Thyroid gland (tissue), 4 donors: ENCODE data around the gene GTF2A2. TPM values are rescaled to one million over a fixed set of nuclear protein-coding genes. Genes with fewer than 3 reads are reported as not detected.

Source experiments
- DNase-seq, 2 donors: peaks; one replicate each; pipeline ENCODE4 v3.0.0-alpha.2; 2019
- H3K27ac ChIP-seq, 3 donors: fragments of 200-600 bp; sonication (generic); 1 replicate in 2 of 3; 2 replicates in 1 of 3; pipeline ENCODE4 v1.5.1; 2016 to 2019; ENCODE audit warnings: mild to moderate bottlenecking in 1 of 3, moderate library complexity in 1 of 3
- H3K27me3 ChIP-seq: fragments of 200-600 bp; sonication (generic); one replicate; pipeline ENCODE4 v1.5.1; 2019
- H3K36me3 ChIP-seq, 2 donors: fragments of 200-600 bp; sonication (generic); one replicate each; pipeline ENCODE4 v1.5.1; 2016 to 2019
- H3K4me1 ChIP-seq, 2 donors: fragments of 200-600 bp; sonication (generic); one replicate each; pipeline ENCODE4 v1.5.1; 2017 to 2019
- H3K4me3 ChIP-seq, 3 donors: fragments of 200-600 bp; sonication (generic); replicated peaks in 1 of 3; 1 replicate in 2 of 3; 2 replicates in 1 of 3; pipeline ENCODE4 v1.5.1; 2016; ENCODE audit warnings: mild to moderate bottlenecking in 1 of 3
- H3K9me3 ChIP-seq: fragments of 200-600 bp; sonication (generic); one replicate; pipeline ENCODE4 v1.5.1; 2017
- POLR2A ChIP-seq, 2 donors: fragments of 450-650 bp; IDR thresholded peaks; one replicate each; pipeline ENCODE4 v1.6.1; 2017; ENCODE audit warnings: antibody characterized with exemption in 2 of 2, mild to moderate bottlenecking in 2 of 2, moderate library complexity in 1 of 2
- WGBS, 2 donors: methylation state at CpG; one replicate each; pipeline ENCODE4 v1.1.5; 2017; 5-methylcytosine and 5-hydroxymethylcytosine counted together
- intact Hi-C: fragments of 100-400 bp; cut with DNase I; formaldehyde crosslinking; loops from one replicate; pipeline ENCODE4 v1.15.1; 2023
- total RNA-seq, 4 donors: library from RNA; depleted of rRNA; stranded (reverse); fragments of >200 nt; gene quantifications; one replicate each; pipeline ENCODE4 v1.2.3, GENCODE V29; 2016
- TF ChIP-seq, protein P1 (sequence below), 6 experiments: fragments of 200-600 bp in 3 of 6; fragments of 450-650 bp in 3 of 6; sonication (generic) in 3 of 6; IDR thresholded peaks; one replicate each; pipeline ENCODE4 v1.5.1; 2016 to 2019; ENCODE audit warnings: antibody characterized with exemption in 6 of 6, mild to moderate bottlenecking in 2 of 6, inconsistent platforms in 1 of 6, moderate library complexity in 1 of 6

Gene GTF2A2, protein sequence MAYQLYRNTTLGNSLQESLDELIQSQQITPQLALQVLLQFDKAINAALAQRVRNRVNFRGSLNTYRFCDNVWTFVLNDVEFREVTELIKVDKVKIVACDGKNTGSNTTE
- 10 to 100 TPM; 22.3 to 73.6 (median 37.9) TPM for total RNA-seq

- Histone ChIP-seq H3K9me3 (no peaks in the 10 kb centered on the region), H3K4me1 (peaks cover 16% of the 10 kb centered on the region in 2 donors), H3K4me3 (peak within 1 kb of the TSS; percentile 73 to 93 (median 92)), H3K27me3 (no peaks in the 10 kb centered on the region), H3K36me3 (peaks cover 0 to 5% of the 10 kb centered on the region in 2 donors), H3K27ac (peak within 1 kb of the TSS; percentile 28 to 77 (median 69))
- DNase-seq, result peak; percentile 96 to 97
- peak in 1 of 2 donors; percentile 81 for TF ChIP-seq POLR2A (IDR thresholded peaks at IDR 0.05)
- TF ChIP-seq, protein P1, sequence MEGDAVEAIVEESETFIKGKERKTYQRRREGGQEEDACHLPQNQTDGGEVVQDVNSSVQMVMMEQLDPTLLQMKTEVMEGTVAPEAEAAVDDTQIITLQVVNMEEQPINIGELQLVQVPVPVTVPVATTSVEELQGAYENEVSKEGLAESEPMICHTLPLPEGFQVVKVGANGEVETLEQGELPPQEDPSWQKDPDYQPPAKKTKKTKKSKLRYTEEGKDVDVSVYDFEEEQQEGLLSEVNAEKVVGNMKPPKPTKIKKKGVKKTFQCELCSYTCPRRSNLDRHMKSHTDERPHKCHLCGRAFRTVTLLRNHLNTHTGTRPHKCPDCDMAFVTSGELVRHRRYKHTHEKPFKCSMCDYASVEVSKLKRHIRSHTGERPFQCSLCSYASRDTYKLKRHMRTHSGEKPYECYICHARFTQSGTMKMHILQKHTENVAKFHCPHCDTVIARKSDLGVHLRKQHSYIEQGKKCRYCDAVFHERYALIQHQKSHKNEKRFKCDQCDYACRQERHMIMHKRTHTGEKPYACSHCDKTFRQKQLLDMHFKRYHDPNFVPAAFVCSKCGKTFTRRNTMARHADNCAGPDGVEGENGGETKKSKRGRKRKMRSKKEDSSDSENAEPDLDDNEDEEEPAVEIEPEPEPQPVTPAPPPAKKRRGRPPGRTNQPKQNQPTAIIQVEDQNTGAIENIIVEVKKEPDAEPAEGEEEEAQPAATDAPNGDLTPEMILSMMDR (IDR thresholded peaks at IDR 0.05), result no peak
- intact Hi-C loops, result no loop called here
- WGBS, 2 donors, result 1% methylated on average over 21 to 25 of the region's 59 CpGs
Measured at GRCh38 chr15:59656897-59657634, at the start of gene GTF2A2. TSS of gene GTF2A2 (minus strand) at chr15:59657515. CDS start at chr15:59652277, 5,238 bp downstream.

DNA sequence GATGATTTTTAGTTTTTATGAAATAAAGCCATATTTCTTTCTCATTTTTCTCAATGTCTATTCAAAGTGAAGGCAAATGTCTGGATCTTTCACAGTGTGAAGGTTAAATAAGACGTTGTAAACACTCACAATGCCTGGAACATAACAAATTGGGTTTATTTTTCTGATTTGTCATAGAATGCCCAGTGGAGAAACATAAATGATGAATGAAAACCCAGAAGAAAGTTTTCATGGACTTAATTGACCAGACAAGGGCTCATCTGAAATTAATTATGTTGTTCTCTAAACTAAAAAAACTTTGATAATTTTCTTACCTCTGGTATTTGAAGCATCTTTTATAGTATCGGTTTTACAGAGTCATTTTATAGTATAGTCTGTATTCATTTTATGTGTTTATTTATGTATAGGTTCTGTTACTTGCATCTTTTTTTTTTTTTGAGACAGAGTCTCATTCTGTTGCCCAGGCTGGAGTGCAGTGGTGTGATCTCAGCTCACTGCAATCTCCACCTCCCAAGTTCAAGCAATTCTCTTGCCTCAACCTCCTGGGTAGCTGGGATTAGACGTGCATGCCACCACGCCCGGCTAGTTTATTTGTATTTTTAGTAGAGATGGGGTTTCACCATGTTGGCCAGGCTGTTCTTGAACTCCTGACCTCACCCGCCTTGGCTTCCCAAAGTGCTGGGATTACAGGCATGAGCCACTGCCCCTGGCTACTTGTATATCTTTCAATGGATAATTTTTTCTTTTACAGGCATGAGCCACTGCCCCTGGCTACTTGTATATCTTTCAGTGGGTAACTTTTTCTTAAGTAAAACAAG lies 46.9 kb upstream of the GTF2A2 start:
- intact Hi-C loops, result no loop called here
- TF ChIP-seq, protein P1 (IDR thresholded peaks at IDR 0.05), result no peak
- no peak for TF ChIP-seq POLR2A (IDR thresholded peaks at IDR 0.05)
- 63 to 70% methylated on average over 6 of the region's 6 CpGs for WGBS, 2 donors
- Histone ChIP-seq H3K4me3 (no peak overlapping the region), H3K27me3 (no peaks in the 10 kb centered on the region), H3K36me3 (no peaks in the 10 kb centered on the region), H3K9me3 (no peaks in the 10 kb centered on the region), H3K4me1 (no peaks in the 10 kb centered on the region), H3K27ac (no peak overlapping the region)
- DNase-seq, result no peak

- H3K27ac ChIP-seq, result no peak overlapping the region
- intact Hi-C loops, result no loop called here
- H3K4me3 ChIP-seq, result no peak overlapping the region
- H3K9me3 ChIP-seq, result no peaks in the 10 kb centered on the region
- DNase-seq, result no peak
- no peaks in the 10 kb centered on the region for H3K27me3 ChIP-seq
- TF ChIP-seq, protein P1 (IDR thresholded peaks at IDR 0.05), result no peak
- no peak for TF ChIP-seq POLR2A (IDR thresholded peaks at IDR 0.05)
- no peaks in the 10 kb centered on the region for H3K4me1 ChIP-seq
- no peaks in the 10 kb centered on the region for H3K36me3 ChIP-seq
Measured at GRCh38 chr15:59702351-59702750, 45.0 kb upstream of the GTF2A2 start.

DNA sequence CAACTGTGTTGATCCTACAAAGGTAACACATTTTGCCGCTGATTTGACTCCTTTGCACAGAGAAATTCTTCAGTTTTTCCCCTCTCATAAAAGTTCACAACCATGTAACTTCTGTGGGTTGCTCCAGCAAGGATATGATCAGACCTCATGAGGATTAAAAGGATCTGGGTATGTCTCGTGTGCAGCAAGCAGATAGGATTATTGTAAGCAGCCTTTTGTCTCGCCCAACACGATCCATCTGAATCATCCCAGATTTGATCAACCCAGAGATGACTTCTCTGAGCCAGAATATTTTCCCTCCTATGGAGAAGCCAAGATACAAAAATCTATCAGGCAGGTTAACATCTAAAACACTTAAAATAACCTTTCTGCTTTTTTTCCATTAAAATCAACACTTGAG lies 44.6 kb upstream of the GTF2A2 start:
- TF ChIP-seq, protein P1 (IDR thresholded peaks at IDR 0.05), result no peak
- no peak for TF ChIP-seq POLR2A (IDR thresholded peaks at IDR 0.05)
- Histone ChIP-seq H3K36me3 (no peaks in the 10 kb centered on the region), H3K4me3 (no peak overlapping the region), H3K27ac (no peak overlapping the region), H3K9me3 (no peaks in the 10 kb centered on the region), H3K4me1 (no peaks in the 10 kb centered on the region), H3K27me3 (no peaks in the 10 kb centered on the region)
- no peak for DNase-seq
- WGBS, 2 donors, result 75 to 86% methylated on average over 4 of the region's 4 CpGs
- intact Hi-C loops, result no loop called here
